Kidney (tissue), 14 donors: ENCODE results near the gene BMP7. TPM values are rescaled to one million over a fixed set of nuclear protein-coding genes. Genes with fewer than 3 reads are reported as not detected.

ENCODE experiments used
- DNase-seq, 5 donors: peaks; one replicate each; pipeline ENCODE4 v3.0.0-alpha.2; 2013 to 2020
- FAIRE-seq: peaks from 2 replicates; lab custom pipeline; 2012; peaks lifted over from hg19 to GRCh38; lab: Jason Lieb, UNC
- H3K27ac ChIP-seq, 2 donors: one replicate each; pipeline ENCODE4 v1.7.0; 2013; ENCODE audit warnings: low read depth in 2 of 2, low read length in 2 of 2, inconsistent platforms in 1 of 2
- H3K27me3 ChIP-seq: one replicate; pipeline ENCODE4 v1.7.1; 2013; ENCODE audit warnings: low read length, inconsistent platforms; ENCODE audit not compliant: control insufficient read depth, insufficient read depth
- H3K36me3 ChIP-seq, 3 donors: one replicate each; pipeline versions ENCODE4 v1.7.0 to v1.7.1; 2013; ENCODE audit warnings: low read length in 3 of 3, control low read depth in 1 of 3, inconsistent platforms in 1 of 3; ENCODE audit not compliant: insufficient read depth in 3 of 3, control insufficient read depth in 2 of 3
- H3K4me1 ChIP-seq, 3 donors: one replicate each; pipeline versions ENCODE4 v1.7.0 to v1.7.1; 2013; ENCODE audit warnings: low read length in 3 of 3, inconsistent platforms in 1 of 3, low read depth in 1 of 3; ENCODE audit not compliant: control insufficient read depth in 2 of 3, insufficient read depth in 2 of 3
- H3K4me3 ChIP-seq, 3 donors: one replicate each; pipeline versions ENCODE4 v1.7.0 to v1.8.1; 2013; ENCODE audit warnings: low read length in 3 of 3, control low read depth in 1 of 3, inconsistent platforms in 1 of 3
- H3K9ac ChIP-seq, 3 donors: one replicate each; pipeline versions ENCODE4 v1.7.0 to v1.7.1; 2013; ENCODE audit warnings: low read length in 3 of 3, control low read depth in 1 of 3, inconsistent platforms in 1 of 3
- H3K9me3 ChIP-seq, 3 donors: one replicate each; pipeline versions ENCODE4 v1.7.0 to v1.7.1; 2013; ENCODE audit warnings: low read length in 3 of 3, control low read depth in 1 of 3, inconsistent platforms in 1 of 3; ENCODE audit not compliant: control insufficient read depth in 2 of 3, insufficient read depth in 1 of 3
- intact Hi-C: fragments of 100-400 bp; cut with DNase I; formaldehyde crosslinking; loops from one replicate; pipeline ENCODE4 v1.11.1; 2022
- polyA plus RNA-seq: library from polyadenylated mRNA; stranded (reverse); fragments of 350-450 nt; fragmentation: Illumina TruSeq; extraction: RNeasy Lipid Tissue Mini Kit (QIAGEN cat#74804); gene quantifications from one replicate; pipeline ENCODE4 v1.2.3, GENCODE V29; 2014; ENCODE audit warnings: low read depth, low replicate concordance; ENCODE audit not compliant: insufficient read depth
- total RNA-seq: library from RNA; stranded (reverse); fragmentation: NEBNext Ultra II Directional; extraction: Animal tissue kit (Norgen Biotek cat#: 25700); gene quantifications from one replicate; pipeline ENCODE4 v1.2.1, GENCODE V29; 2021
- TF ChIP-seq, protein P1 (sequence below): IDR thresholded peaks from 3 replicates; pipeline ENCODE4 v1.5.1; 2012; ENCODE audit warnings: mild to moderate bottlenecking, moderate library complexity, borderline replicate concordance; ENCODE audit not compliant: insufficient read depth; ENCODE audit errors: extremely low read depth
- donor health status: control.
- donor health status: control.
- donor health status: control.
- donor health status: control.
- donor health status: control.
- donor health status: DM: yes; HTN: yes; CAD: no.
- donor health status: Normal renal cell carcinoma (clear cell type).

BMP7 gene
- total and polyA plus RNA-seq, 2 donors from 2014 or later = 1.6 to 11.3 TPM

GRCh38 chr20:57126481-57127092 lies 139.9 kb downstream of the BMP7 start:
- FAIRE-seq (no peak), DNase-seq (no peak)
- Histone ChIP-seq H3K27ac (no peak overlapping the region), H3K9ac (no peak overlapping the region), H3K36me3 (no peaks in the 10 kb centered on the region), H3K9me3 (no peaks in the 10 kb centered on the region), H3K27me3 (no peaks in the 10 kb centered on the region), H3K4me1 (no peaks in the 10 kb centered on the region), H3K4me3 (no peak overlapping the region)
- intact Hi-C loops = no loop called here
- TF ChIP-seq, protein P1, sequence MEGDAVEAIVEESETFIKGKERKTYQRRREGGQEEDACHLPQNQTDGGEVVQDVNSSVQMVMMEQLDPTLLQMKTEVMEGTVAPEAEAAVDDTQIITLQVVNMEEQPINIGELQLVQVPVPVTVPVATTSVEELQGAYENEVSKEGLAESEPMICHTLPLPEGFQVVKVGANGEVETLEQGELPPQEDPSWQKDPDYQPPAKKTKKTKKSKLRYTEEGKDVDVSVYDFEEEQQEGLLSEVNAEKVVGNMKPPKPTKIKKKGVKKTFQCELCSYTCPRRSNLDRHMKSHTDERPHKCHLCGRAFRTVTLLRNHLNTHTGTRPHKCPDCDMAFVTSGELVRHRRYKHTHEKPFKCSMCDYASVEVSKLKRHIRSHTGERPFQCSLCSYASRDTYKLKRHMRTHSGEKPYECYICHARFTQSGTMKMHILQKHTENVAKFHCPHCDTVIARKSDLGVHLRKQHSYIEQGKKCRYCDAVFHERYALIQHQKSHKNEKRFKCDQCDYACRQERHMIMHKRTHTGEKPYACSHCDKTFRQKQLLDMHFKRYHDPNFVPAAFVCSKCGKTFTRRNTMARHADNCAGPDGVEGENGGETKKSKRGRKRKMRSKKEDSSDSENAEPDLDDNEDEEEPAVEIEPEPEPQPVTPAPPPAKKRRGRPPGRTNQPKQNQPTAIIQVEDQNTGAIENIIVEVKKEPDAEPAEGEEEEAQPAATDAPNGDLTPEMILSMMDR = no peak

DNA sequence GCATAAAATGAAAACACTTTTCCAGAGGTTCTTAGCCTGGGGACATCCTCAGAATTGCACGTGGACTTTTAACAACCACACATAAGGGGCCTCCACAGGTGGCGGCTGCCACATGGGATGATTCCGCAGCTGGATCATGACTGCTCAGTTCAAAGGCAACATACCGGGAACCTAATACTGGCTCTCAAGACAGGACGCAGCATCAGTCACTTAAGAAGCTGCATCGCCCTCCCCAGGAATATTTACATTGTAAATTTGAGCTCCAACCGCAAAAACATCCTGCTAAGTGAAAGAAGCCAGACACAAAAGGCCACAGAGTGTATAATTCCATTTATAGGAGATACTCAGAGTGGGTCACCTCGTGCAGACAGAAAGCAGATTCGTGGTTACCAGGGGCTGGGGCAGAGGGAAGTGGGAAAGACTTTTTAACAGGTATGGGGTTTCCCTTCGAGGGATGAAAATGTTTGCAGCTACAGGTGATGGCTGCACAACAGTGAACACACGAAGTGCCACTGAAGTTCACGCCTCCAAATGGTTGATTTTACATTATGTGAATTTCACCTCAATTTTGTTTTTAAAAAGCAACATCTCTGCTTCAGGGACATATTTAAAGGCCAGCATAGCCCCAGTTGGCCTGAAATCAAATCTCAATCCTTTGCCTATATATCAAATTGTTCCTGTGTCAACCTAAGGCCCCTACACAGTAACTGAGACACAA lies 141.5 kb downstream of the BMP7 start:
- DNase-seq (peak in 2 of 5 donors; percentile 44 to 55), FAIRE-seq (no peak)
- Histone ChIP-seq H3K9ac (no peak overlapping the region), H3K27me3 (no peaks in the 10 kb centered on the region), H3K9me3 (no peaks in the 10 kb centered on the region), H3K36me3 (no peaks in the 10 kb centered on the region), H3K4me3 (no peak overlapping the region), H3K27ac (no peak overlapping the region), H3K4me1 (no peaks in the 10 kb centered on the region)
- TF ChIP-seq, protein P1 = no peak
- intact Hi-C loops = no loop called here

GRCh38 chr20:57124366-57124765 lies 142.1 kb downstream of the BMP7 start:
- H3K9ac ChIP-seq = no peak overlapping the region
- H3K4me3 ChIP-seq = no peak overlapping the region
- no peaks in the 10 kb centered on the region for H3K27me3 ChIP-seq
- no peaks in the 10 kb centered on the region for H3K4me1 ChIP-seq
- H3K36me3 ChIP-seq = no peaks in the 10 kb centered on the region
- TF ChIP-seq, protein P1 = no peak
- H3K27ac ChIP-seq = no peak overlapping the region
- H3K9me3 ChIP-seq = no peaks in the 10 kb centered on the region
- DNase-seq (no peak), FAIRE-seq (no peak)
- intact Hi-C loops = no loop called here
